Astrocyte (in vitro differentiated cells and primary cell): ENCODE measurements around the gene ANK3.

Experiments used
- EZH2 ChIP-seq: IDR thresholded peaks from 2 replicates; pipeline ENCODE4 v1.6.1; 2012; ENCODE audit warnings: mild to moderate bottlenecking, low read length, inconsistent platforms; ENCODE audit not compliant: insufficient read depth
- TF ChIP-seq, protein P1 (sequence below): IDR thresholded peaks from 2 replicates; pipeline ENCODE4 v1.5.1; 2011; ENCODE audit warnings: low read depth, mild to moderate bottlenecking, inconsistent platforms, low read length, moderate library complexity; ENCODE audit not compliant: insufficient read depth

DNA sequence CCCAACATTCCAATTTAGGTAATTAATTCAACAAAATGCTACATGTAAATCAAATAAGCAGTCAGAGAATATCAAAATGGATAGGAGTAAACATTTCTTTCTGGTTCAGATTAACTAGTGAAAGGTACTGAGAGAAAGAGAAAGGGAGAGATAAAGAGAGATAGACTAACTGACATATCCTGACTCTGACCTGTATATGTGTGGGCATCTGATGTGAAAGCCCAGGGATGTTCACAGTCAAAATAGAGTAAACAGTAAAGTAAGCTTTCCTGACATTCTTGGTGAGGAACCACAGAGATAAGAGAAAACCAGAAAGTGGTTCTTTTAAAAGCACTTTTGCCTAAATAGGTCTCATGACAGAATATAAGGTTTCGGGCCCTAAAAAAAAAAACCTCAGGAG, 37.5 kb upstream of the ANK3 start:
- TF ChIP-seq, protein P1, sequence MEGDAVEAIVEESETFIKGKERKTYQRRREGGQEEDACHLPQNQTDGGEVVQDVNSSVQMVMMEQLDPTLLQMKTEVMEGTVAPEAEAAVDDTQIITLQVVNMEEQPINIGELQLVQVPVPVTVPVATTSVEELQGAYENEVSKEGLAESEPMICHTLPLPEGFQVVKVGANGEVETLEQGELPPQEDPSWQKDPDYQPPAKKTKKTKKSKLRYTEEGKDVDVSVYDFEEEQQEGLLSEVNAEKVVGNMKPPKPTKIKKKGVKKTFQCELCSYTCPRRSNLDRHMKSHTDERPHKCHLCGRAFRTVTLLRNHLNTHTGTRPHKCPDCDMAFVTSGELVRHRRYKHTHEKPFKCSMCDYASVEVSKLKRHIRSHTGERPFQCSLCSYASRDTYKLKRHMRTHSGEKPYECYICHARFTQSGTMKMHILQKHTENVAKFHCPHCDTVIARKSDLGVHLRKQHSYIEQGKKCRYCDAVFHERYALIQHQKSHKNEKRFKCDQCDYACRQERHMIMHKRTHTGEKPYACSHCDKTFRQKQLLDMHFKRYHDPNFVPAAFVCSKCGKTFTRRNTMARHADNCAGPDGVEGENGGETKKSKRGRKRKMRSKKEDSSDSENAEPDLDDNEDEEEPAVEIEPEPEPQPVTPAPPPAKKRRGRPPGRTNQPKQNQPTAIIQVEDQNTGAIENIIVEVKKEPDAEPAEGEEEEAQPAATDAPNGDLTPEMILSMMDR, result no peak
- no peak for TF ChIP-seq EZH2
